Measurements from ENCODE around the gene CDH11. TPM values are rescaled to one million over a fixed set of nuclear protein-coding genes. Genes with fewer than 3 reads are reported as not detected.

The CDH11 gene
- total and polyA plus RNA-seq, 2 experiments from 2014 or later: 3.5 to 19.6 TPM

DNA sequence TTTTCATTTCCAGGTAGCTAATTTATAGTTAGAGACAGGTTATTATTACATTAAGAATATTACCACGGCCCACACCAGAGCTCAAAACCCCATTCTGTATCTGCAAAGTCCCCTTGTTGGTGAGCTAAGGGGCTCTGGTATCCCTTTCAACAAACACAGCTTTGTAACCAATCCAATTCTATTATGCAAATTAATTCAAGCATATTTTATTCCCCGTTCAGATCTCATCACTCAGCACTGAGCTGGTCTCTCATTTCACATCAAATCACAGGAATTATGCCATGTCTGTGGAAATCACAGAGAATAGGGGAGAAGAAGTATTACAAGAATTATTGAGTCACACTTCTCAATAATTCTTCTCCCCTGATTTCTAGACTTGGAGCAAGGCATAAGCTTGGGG is 111.7 kb downstream of the CDH11 start:
- H3K27me3 ChIP-seq (ENCODE audit: insufficient read depth): no peaks in the 10 kb centered on the region
- no peak overlapping the region for H3K4me2 ChIP-seq
- Mint-ChIP-seq H3K4me3 (no peak overlapping the region), H3K27me3 (ENCODE audit: insufficient read depth, low read depth, poor library complexity) (no peaks in the 10 kb centered on the region), H3K9me3 (no peaks in the 10 kb centered on the region; the same call in 2 of the 3 replicates), H3K27ac (no peak overlapping the region), H3K36me3 (ENCODE audit: low read depth) (no peaks in the 10 kb centered on the region; the same call in 1 of the 3 replicates), H3K4me1 (peaks cover 2% of the 10 kb centered on the region; the same call in 1 of the 3 replicates)
- no peak overlapping the region for H3K4me3 ChIP-seq
- H2AFZ ChIP-seq: no peak overlapping the region
- H4K20me1 ChIP-seq (replicated peaks; ENCODE audit: insufficient read depth): no peaks in the 10 kb centered on the region
- 0 out of 2 replicates have a peak, but pooled peaks cover 9% of the 10 kb centered on the region for H3K9me2 ChIP-seq (ENCODE audit: insufficient read depth)
- no peaks in the 10 kb centered on the region for H3K79me2 ChIP-seq (replicated peaks; ENCODE audit: insufficient read depth)
- ATAC-seq: no peak
- H3F3A ChIP-seq (replicated peaks; ENCODE audit: low read depth): no peaks in the 10 kb centered on the region
- no peak for TF ChIP-seq ZNF114 (CRISPR knock-in tag; IDR thresholded peaks at IDR 0.05)
- TF ChIP-seq EZH2phosphoT487 (IDR thresholded peaks at IDR 0.05; ENCODE audit: unreplicated experiment): no peak
- no peak for TF ChIP-seq POLR2AphosphoS5 (IDR thresholded peaks at IDR 0.05; ENCODE audit: low read depth)
- no peak for TF ChIP-seq CREB1 (CRISPR knock-in tag; IDR thresholded peaks at IDR 0.05; ENCODE audit: low read depth)
- TF ChIP-seq EZH2 (IDR thresholded peaks at IDR 0.05; ENCODE audit: low read depth, unreplicated experiment): no peak
- H3K36me3 ChIP-seq (ENCODE audit: insufficient read depth): no peaks in the 10 kb centered on the region
- DNase-seq (ENCODE audit: low spot score): no peak
- no peak overlapping the region for H3K27ac ChIP-seq (ENCODE audit: low read depth)
- 0 out of 2 replicates have a peak, but pooled peaks cover under 1% of the 10 kb centered on the region for H3K4me1 ChIP-seq (ENCODE audit: insufficient read depth)

DNA sequence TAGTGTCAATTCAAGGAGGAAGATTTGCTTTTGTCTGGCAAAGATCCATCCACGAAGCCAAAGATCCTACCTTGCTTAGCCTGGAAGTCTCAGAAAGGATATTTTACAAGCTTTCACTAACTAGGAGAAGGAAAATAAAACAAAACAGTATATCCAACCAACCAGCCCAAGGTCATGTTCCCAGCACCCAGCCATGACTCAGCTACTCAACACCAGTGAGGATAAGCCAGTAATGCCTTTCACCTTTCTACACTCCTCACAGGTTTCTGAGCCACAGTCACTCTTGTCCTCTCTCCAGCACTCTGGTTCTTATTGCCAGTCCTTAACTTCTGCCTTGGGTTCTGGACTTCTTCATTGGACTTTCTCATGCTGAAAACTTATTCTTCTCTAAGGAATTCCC is 116.2 kb downstream of the CDH11 start:
- no peak overlapping the region for H3K27ac Mint-ChIP-seq
- Histone ChIP-seq H3K9me2 (ENCODE audit: insufficient read depth) (0 out of 2 replicates have a peak, but pooled peaks cover 9% of the 10 kb centered on the region), H3K79me2 (replicated peaks; ENCODE audit: insufficient read depth) (no peaks in the 10 kb centered on the region), H3K27me3 (ENCODE audit: insufficient read depth) (no peaks in the 10 kb centered on the region), H4K20me1 (replicated peaks; ENCODE audit: insufficient read depth) (no peaks in the 10 kb centered on the region), H3K4me3 (no peak overlapping the region), H2AFZ (no peak overlapping the region), H3F3A (replicated peaks; ENCODE audit: low read depth) (no peaks in the 10 kb centered on the region), H3K36me3 (ENCODE audit: insufficient read depth) (no peaks in the 10 kb centered on the region), H3K27ac (ENCODE audit: low read depth) (no peak overlapping the region), H3K4me1 (ENCODE audit: insufficient read depth) (peaks cover 8% of the 10 kb centered on the region; the same call in 1 of the 2 replicates), H3K4me2 (no peak overlapping the region)
- no peaks in the 10 kb centered on the region; the same call in 2 of the 3 replicates for H3K9me3 Mint-ChIP-seq
- peaks cover 3% of the 10 kb centered on the region for H3K27me3 Mint-ChIP-seq (ENCODE audit: insufficient read depth, low read depth, poor library complexity)
- H3K4me1 Mint-ChIP-seq: peaks cover 13% of the 10 kb centered on the region
- ATAC-seq (no peak), DNase-seq (ENCODE audit: low spot score) (no peak)
- no peak overlapping the region for H3K4me3 Mint-ChIP-seq
- TF ChIP-seq ZNF331 (CRISPR knock-in tag; IDR thresholded peaks at IDR 0.05; ENCODE audit: low read depth) (no peak), EZH2 (IDR thresholded peaks at IDR 0.05; ENCODE audit: low read depth, unreplicated experiment) (no peak), EZH2phosphoT487 (IDR thresholded peaks at IDR 0.05; ENCODE audit: unreplicated experiment) (no peak), JUNB (IDR thresholded peaks at IDR 0.05; ENCODE audit: unreplicated experiment) (no peak)
- TF ChIP-seq, protein P1, sequence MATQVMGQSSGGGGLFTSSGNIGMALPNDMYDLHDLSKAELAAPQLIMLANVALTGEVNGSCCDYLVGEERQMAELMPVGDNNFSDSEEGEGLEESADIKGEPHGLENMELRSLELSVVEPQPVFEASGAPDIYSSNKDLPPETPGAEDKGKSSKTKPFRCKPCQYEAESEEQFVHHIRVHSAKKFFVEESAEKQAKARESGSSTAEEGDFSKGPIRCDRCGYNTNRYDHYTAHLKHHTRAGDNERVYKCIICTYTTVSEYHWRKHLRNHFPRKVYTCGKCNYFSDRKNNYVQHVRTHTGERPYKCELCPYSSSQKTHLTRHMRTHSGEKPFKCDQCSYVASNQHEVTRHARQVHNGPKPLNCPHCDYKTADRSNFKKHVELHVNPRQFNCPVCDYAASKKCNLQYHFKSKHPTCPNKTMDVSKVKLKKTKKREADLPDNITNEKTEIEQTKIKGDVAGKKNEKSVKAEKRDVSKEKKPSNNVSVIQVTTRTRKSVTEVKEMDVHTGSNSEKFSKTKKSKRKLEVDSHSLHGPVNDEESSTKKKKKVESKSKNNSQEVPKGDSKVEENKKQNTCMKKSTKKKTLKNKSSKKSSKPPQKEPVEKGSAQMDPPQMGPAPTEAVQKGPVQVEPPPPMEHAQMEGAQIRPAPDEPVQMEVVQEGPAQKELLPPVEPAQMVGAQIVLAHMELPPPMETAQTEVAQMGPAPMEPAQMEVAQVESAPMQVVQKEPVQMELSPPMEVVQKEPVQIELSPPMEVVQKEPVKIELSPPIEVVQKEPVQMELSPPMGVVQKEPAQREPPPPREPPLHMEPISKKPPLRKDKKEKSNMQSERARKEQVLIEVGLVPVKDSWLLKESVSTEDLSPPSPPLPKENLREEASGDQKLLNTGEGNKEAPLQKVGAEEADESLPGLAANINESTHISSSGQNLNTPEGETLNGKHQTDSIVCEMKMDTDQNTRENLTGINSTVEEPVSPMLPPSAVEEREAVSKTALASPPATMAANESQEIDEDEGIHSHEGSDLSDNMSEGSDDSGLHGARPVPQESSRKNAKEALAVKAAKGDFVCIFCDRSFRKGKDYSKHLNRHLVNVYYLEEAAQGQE (IDR thresholded peaks at IDR 0.05; ENCODE audit: unreplicated experiment): no peak
- TF ChIP-seq, protein P2, sequence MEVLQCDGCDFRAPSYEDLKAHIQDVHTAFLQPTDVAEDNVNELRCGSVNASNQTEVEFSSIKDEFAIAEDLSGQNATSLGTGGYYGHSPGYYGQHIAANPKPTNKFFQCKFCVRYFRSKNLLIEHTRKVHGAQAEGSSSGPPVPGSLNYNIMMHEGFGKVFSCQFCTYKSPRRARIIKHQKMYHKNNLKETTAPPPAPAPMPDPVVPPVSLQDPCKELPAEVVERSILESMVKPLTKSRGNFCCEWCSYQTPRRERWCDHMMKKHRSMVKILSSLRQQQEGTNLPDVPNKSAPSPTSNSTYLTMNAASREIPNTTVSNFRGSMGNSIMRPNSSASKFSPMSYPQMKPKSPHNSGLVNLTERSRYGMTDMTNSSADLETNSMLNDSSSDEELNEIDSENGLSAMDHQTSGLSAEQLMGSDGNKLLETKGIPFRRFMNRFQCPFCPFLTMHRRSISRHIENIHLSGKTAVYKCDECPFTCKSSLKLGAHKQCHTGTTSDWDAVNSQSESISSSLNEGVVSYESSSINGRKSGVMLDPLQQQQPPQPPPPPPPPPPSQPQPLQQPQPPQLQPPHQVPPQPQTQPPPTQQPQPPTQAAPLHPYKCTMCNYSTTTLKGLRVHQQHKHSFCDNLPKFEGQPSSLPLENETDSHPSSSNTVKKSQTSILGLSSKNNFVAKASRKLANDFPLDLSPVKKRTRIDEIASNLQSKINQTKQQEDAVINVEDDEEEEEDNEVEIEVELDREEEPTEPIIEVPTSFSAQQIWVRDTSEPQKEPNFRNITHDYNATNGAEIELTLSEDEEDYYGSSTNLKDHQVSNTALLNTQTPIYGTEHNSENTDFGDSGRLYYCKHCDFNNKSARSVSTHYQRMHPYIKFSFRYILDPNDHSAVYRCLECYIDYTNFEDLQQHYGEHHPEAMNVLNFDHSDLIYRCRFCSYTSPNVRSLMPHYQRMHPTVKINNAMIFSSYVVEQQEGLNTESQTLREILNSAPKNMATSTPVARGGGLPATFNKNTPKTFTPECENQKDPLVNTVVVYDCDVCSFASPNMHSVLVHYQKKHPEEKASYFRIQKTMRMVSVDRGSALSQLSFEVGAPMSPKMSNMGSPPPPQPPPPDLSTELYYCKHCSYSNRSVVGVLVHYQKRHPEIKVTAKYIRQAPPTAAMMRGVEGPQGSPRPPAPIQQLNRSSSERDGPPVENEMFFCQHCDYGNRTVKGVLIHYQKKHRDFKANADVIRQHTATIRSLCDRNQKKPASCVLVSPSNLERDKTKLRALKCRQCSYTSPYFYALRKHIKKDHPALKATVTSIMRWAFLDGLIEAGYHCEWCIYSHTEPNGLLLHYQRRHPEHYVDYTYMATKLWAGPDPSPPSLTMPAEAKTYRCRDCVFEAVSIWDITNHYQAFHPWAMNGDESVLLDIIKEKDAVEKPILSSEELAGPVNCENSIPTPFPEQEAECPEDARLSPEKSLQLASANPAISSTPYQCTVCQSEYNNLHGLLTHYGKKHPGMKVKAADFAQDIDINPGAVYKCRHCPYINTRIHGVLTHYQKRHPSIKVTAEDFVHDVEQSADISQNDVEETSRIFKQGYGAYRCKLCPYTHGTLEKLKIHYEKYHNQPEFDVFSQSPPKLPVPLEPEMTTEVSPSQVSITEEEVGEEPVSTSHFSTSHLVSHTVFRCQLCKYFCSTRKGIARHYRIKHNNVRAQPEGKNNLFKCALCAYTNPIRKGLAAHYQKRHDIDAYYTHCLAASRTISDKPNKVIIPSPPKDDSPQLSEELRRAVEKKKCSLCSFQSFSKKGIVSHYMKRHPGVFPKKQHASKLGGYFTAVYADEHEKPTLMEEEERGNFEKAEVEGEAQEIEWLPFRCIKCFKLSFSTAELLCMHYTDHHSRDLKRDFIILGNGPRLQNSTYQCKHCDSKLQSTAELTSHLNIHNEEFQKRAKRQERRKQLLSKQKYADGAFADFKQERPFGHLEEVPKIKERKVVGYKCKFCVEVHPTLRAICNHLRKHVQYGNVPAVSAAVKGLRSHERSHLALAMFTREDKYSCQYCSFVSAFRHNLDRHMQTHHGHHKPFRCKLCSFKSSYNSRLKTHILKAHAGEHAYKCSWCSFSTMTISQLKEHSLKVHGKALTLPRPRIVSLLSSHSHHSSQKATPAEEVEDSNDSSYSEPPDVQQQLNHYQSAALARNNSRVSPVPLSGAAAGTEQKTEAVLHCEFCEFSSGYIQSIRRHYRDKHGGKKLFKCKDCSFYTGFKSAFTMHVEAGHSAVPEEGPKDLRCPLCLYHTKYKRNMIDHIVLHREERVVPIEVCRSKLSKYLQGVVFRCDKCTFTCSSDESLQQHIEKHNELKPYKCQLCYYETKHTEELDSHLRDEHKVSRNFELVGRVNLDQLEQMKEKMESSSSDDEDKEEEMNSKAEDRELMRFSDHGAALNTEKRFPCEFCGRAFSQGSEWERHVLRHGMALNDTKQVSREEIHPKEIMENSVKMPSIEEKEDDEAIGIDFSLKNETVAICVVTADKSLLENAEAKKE (CRISPR knock-in tag; IDR thresholded peaks at IDR 0.05): no peak
- TF ChIP-seq, protein P3, sequence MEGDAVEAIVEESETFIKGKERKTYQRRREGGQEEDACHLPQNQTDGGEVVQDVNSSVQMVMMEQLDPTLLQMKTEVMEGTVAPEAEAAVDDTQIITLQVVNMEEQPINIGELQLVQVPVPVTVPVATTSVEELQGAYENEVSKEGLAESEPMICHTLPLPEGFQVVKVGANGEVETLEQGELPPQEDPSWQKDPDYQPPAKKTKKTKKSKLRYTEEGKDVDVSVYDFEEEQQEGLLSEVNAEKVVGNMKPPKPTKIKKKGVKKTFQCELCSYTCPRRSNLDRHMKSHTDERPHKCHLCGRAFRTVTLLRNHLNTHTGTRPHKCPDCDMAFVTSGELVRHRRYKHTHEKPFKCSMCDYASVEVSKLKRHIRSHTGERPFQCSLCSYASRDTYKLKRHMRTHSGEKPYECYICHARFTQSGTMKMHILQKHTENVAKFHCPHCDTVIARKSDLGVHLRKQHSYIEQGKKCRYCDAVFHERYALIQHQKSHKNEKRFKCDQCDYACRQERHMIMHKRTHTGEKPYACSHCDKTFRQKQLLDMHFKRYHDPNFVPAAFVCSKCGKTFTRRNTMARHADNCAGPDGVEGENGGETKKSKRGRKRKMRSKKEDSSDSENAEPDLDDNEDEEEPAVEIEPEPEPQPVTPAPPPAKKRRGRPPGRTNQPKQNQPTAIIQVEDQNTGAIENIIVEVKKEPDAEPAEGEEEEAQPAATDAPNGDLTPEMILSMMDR (conservative IDR thresholded peaks at IDR 0.05; ENCODE audit: low read depth in 2 of 2): no peak
- H3K36me3 Mint-ChIP-seq (ENCODE audit: low read depth): no peaks in the 10 kb centered on the region; the same call in 1 of the 3 replicates
